Activated CD4-positive, alpha-beta T cell treated with anti-CD3 and anti-CD28 coated beads for 36 hours (primary cell): ENCODE results near the gene TAF11L14. TPM values are rescaled to one million over a fixed set of nuclear protein-coding genes. Genes with fewer than 3 reads are reported as not detected.

Source experiments
- total RNA-seq, 2 experiments: library from RNA; stranded (reverse); gene quantifications; one replicate each; pipeline ENCODE4 v1.2.3, GENCODE V29; 2021

TAF11L14 gene
- total RNA-seq, 2 experiments from 2014 or later, result not detected

Other genes with a start within 250 kb of the TAF11L14 start
- gene TAF11L2, start 136.2 kb upstream of the TAF11L14 start, total RNA-seq, result not detected
- not detected for gene TAF11L3, start 116.1 kb upstream of the TAF11L14 start, total RNA-seq
- not detected for gene TAF11L4, start 112.7 kb upstream of the TAF11L14 start, total RNA-seq
- not detected for gene TAF11L5, start 109.2 kb upstream of the TAF11L14 start, total RNA-seq
- gene TAF11L6, start 105.8 kb upstream of the TAF11L14 start, total RNA-seq, result not detected
- gene TAF11L7, start 48.7 kb upstream of the TAF11L14 start, total RNA-seq, result not detected
- not detected for gene TAF11L8, start 43.5 kb upstream of the TAF11L14 start, total RNA-seq
- not detected for gene TAF11L9, start 40.1 kb upstream of the TAF11L14 start, total RNA-seq
- gene TAF11L10, start 36.6 kb upstream of the TAF11L14 start, total RNA-seq, result not detected
- not detected for gene TAF11L11, start 30.3 kb upstream of the TAF11L14 start, total RNA-seq
- not detected for gene TAF11L12, start 24.1 kb upstream of the TAF11L14 start, total RNA-seq
- gene TAF11L13, start 2.4 kb upstream of the TAF11L14 start, total RNA-seq, result not detected